Endothelial cell of umbilical vein (primary cell): Measurements from ENCODE around the gene PARD3B.

ENCODE experiments used
- EZH2 ChIP-seq: IDR thresholded peaks from 2 replicates; pipeline ENCODE4 v1.6.1; 2012; ENCODE audit warnings: borderline replicate concordance, low read depth, mild to moderate bottlenecking, moderate library complexity, low read length, inconsistent platforms; ENCODE audit not compliant: severe bottlenecking
- FOS ChIP-seq: IDR thresholded peaks from 2 replicates; pipeline ENCODE4 v1.6.1; 2011; ENCODE audit warnings: mild to moderate bottlenecking, low read length, moderate library complexity, borderline replicate concordance; ENCODE audit not compliant: insufficient read depth
- GATA2 ChIP-seq: IDR thresholded peaks from 2 replicates; pipeline ENCODE4 v1.7.0; 2011; ENCODE audit warnings: low read depth, mild to moderate bottlenecking, moderate library complexity, mixed read lengths, low read length; ENCODE audit not compliant: insufficient read length, insufficient read depth
- JUN ChIP-seq: IDR thresholded peaks from 2 replicates; pipeline ENCODE4 v1.6.1; 2011; ENCODE audit warnings: borderline replicate concordance, low read depth; ENCODE audit not compliant: insufficient read length, insufficient read depth
- MYC ChIP-seq: IDR thresholded peaks from one replicate; pipeline ENCODE4 v1.6.1; 2011; ENCODE audit warnings: mild to moderate bottlenecking, low read depth, low read length
- POLR2A ChIP-seq: IDR thresholded peaks from 2 replicates; pipeline ENCODE4 v1.6.1; 2012; ENCODE audit warnings: low read depth, mild to moderate bottlenecking, control low read depth, low read length
- POLR2AphosphoS5 ChIP-seq: IDR thresholded peaks from 2 replicates; pipeline ENCODE4 v1.6.1; 2012; ENCODE audit warnings: low read depth, mild to moderate bottlenecking, control low read depth, low read length, moderate library complexity; ENCODE audit not compliant: insufficient read depth
- TF ChIP-seq, protein P1 (sequence below), 2 donors: IDR thresholded peaks; 1 replicate in 1 of 2; 2 replicates in 1 of 2; pipeline ENCODE4 v1.5.1; 2011; ENCODE audit warnings: low read length in 2 of 2, mild to moderate bottlenecking in 2 of 2, moderate library complexity in 2 of 2, control low read depth in 1 of 2, inconsistent platforms in 1 of 2, low read depth in 1 of 2; ENCODE audit not compliant: insufficient read depth in 1 of 2; ENCODE audit errors: extremely low read depth in 1 of 2
- TF ChIP-seq, protein P2 (sequence below): IDR thresholded peaks from 2 replicates; pipeline ENCODE4 v1.6.1; 2011; ENCODE audit not compliant: insufficient read depth, insufficient read length

DNA sequence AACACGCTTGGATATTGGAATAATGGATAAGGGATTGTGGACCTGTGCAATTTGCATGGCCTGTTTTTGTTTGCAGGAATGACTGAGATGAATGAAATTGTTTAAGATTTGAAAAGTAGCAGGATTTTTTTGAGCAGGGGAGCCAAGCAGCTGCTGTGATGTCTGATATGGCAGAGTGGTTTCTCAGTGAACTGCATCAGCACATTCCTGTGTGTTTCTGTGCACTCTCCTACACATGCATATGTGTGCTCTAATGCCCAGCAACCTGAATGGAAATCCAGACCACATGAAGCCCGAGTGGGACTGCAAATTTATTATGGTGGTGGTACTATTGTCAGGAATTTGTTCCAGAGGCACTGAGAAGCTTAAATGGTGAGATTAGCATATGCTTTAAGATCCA is 161.7 kb downstream of the PARD3B start:
- TF ChIP-seq, protein P1, sequence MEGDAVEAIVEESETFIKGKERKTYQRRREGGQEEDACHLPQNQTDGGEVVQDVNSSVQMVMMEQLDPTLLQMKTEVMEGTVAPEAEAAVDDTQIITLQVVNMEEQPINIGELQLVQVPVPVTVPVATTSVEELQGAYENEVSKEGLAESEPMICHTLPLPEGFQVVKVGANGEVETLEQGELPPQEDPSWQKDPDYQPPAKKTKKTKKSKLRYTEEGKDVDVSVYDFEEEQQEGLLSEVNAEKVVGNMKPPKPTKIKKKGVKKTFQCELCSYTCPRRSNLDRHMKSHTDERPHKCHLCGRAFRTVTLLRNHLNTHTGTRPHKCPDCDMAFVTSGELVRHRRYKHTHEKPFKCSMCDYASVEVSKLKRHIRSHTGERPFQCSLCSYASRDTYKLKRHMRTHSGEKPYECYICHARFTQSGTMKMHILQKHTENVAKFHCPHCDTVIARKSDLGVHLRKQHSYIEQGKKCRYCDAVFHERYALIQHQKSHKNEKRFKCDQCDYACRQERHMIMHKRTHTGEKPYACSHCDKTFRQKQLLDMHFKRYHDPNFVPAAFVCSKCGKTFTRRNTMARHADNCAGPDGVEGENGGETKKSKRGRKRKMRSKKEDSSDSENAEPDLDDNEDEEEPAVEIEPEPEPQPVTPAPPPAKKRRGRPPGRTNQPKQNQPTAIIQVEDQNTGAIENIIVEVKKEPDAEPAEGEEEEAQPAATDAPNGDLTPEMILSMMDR (IDR thresholded peaks at IDR 0.05; ENCODE audit: extremely low read depth in 1 of 2, insufficient read depth in 1 of 2, low read depth in 1 of 2, low read length in 2 of 2): no peak
- TF ChIP-seq POLR2A: no peak
- no peak for TF ChIP-seq EZH2
- no peak for TF ChIP-seq POLR2AphosphoS5
- TF ChIP-seq JUN: no peak
- TF ChIP-seq, protein P2, sequence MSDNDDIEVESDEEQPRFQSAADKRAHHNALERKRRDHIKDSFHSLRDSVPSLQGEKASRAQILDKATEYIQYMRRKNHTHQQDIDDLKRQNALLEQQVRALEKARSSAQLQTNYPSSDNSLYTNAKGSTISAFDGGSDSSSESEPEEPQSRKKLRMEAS: no peak
- no peak for TF ChIP-seq MYC
- no peak for TF ChIP-seq FOS
- TF ChIP-seq GATA2: no peak
